Spleen (tissue), 11 donors: ENCODE measurements around the gene FBN1. TPM values are rescaled to one million over a fixed set of nuclear protein-coding genes. Genes with fewer than 3 reads are reported as not detected.

ENCODE experiments used
- DNase-seq: peaks from one replicate; pipeline ENCODE4 v3.0.0-alpha.2; 2020
- H3K27ac ChIP-seq, 8 donors: fragments of 200-600 bp; sonication (generic) in 7 of 8; 1 replicate in 4 of 8; 2 replicates in 4 of 8; pipeline versions ENCODE4 v1.5.0 to v1.8.0; 2016 to 2021; ENCODE audit warnings: inconsistent platforms in 4 of 8, mild to moderate bottlenecking in 4 of 8, moderate library complexity in 1 of 8
- H3K27me3 ChIP-seq, 7 donors: fragments of 200-600 bp; sonication (generic) in 6 of 7; replicated peaks in 1 of 7; 1 replicate in 4 of 7; 2 replicates in 3 of 7; pipeline versions ENCODE4 v1.5.0 to v1.8.0; 2016 to 2021; ENCODE audit warnings: inconsistent platforms in 3 of 7, mild to moderate bottlenecking in 1 of 7
- H3K36me3 ChIP-seq, 6 donors: fragments of 200-600 bp; sonication (generic) in 5 of 6; 1 replicate in 4 of 6; 2 replicates in 2 of 6; pipeline versions ENCODE4 v1.5.0 to v1.8.0; 2016 to 2021; ENCODE audit warnings: inconsistent platforms in 2 of 6
- H3K4me1 ChIP-seq, 6 donors: fragments of 200-600 bp; sonication (generic) in 5 of 6; 1 replicate in 3 of 6; 2 replicates in 3 of 6; pipeline versions ENCODE4 v1.5.0 to v1.8.0; 2016 to 2021; ENCODE audit warnings: inconsistent platforms in 3 of 6
- H3K4me3 ChIP-seq, 8 donors: fragments of 200-600 bp; sonication (generic) in 7 of 8; 1 replicate in 4 of 8; 2 replicates in 4 of 8; pipeline versions ENCODE4 v1.5.0 to v1.8.0; 2016 to 2021; ENCODE audit warnings: inconsistent platforms in 4 of 8, mild to moderate bottlenecking in 4 of 8, moderate library complexity in 2 of 8
- H3K9me3 ChIP-seq, 8 donors: fragments of 200-600 bp; sonication (generic) in 7 of 8; 1 replicate in 4 of 8; 2 replicates in 4 of 8; pipeline versions ENCODE4 v1.5.0 to v1.8.0; 2016 to 2021; ENCODE audit warnings: inconsistent platforms in 4 of 8
- POLR2A ChIP-seq, 3 donors: fragments of 450-650 bp; IDR thresholded peaks; one replicate each; pipeline ENCODE4 v1.5.1; 2017; ENCODE audit warnings: antibody characterized with exemption in 3 of 3, mild to moderate bottlenecking in 1 of 3
- POLR2AphosphoS5 ChIP-seq, 3 donors: sonication (generic); formaldehyde crosslinking; IDR thresholded peaks; one replicate each; pipeline ENCODE4 v1.5.1; 2017; ENCODE audit warnings: antibody characterized with exemption in 3 of 3
- WGBS, 5 donors: extraction: QIAGEN DNeasy Blood & Tissue Kit in 3 of 5; methylation state at CpG; one replicate each; pipeline versions ENCODE4 v1.1.5 to v1.1.7; 2013 to 2018; 5-methylcytosine and 5-hydroxymethylcytosine counted together
- intact Hi-C: fragments of 100-400 bp; cut with DNase I; formaldehyde crosslinking; loops from one replicate; pipeline ENCODE4 v1.15.0; 2023; ENCODE audit warnings: low total_unique reads
- polyA plus RNA-seq, 3 donors: library from polyadenylated mRNA; stranded (reverse); fragments of 200-250 nt; gene quantifications; one replicate each; pipeline ENCODE4 v1.2.1, GENCODE V29; 2013
- total RNA-seq, 7 donors: library from RNA; depleted of rRNA in 3 of 7; stranded (reverse); fragments of >200 nt in 3 of 7; fragmentation: NEBNext Ultra II Directional in 4 of 7; extraction: Animal tissue kit (Norgen Biotek cat#: 25700) in 4 of 7; gene quantifications; one replicate each; pipeline versions ENCODE4 v1.1.0 to v1.2.1, GENCODE V29; 2016 to 2021
- TF ChIP-seq, protein P1 (sequence below), 11 experiments: fragments of 200-600 bp in 7 of 11; fragments of 450-650 bp in 4 of 11; sonication (generic) in 4 of 11; IDR thresholded peaks in 8 of 11; conservative IDR thresholded peaks in 3 of 11; 1 replicate in 7 of 11; 2 replicates in 4 of 11; pipeline versions ENCODE4 v1.4.0 to v1.8.0; 2016 to 2021; ENCODE audit warnings: antibody characterized with exemption in 11 of 11, inconsistent platforms in 4 of 11, mild to moderate bottlenecking in 1 of 11
- donor health status: healthy with polysubstance abuse.
- donor health status: DM: no; HTN: no; CAD: no; lungs with moderate emphysema.
- donor health status: DM: no; HTN: no; CAD: no.
- donor health status: Bipolar disorder and iron deficiency.
- donor health status: healthy.
- donor health status: DM: no; HTN: no; CAD: no.
- donor health status: DM: yes; HTN: yes; CAD: no.

FBN1 gene
- total and polyA plus RNA-seq, 10 donors: 3.2 to 139 (median 45.4) TPM

- H3K27ac ChIP-seq: no peak overlapping the region
- no peaks in the 10 kb centered on the region for H3K27me3 ChIP-seq
- intact Hi-C loops: no loop called here
- H3K9me3 ChIP-seq: no peaks in the 10 kb centered on the region
- DNase-seq: no peak
- no peak for TF ChIP-seq POLR2AphosphoS5 (IDR thresholded peaks at IDR 0.05)
- TF ChIP-seq POLR2A (IDR thresholded peaks at IDR 0.05): no peak
- TF ChIP-seq, protein P1, sequence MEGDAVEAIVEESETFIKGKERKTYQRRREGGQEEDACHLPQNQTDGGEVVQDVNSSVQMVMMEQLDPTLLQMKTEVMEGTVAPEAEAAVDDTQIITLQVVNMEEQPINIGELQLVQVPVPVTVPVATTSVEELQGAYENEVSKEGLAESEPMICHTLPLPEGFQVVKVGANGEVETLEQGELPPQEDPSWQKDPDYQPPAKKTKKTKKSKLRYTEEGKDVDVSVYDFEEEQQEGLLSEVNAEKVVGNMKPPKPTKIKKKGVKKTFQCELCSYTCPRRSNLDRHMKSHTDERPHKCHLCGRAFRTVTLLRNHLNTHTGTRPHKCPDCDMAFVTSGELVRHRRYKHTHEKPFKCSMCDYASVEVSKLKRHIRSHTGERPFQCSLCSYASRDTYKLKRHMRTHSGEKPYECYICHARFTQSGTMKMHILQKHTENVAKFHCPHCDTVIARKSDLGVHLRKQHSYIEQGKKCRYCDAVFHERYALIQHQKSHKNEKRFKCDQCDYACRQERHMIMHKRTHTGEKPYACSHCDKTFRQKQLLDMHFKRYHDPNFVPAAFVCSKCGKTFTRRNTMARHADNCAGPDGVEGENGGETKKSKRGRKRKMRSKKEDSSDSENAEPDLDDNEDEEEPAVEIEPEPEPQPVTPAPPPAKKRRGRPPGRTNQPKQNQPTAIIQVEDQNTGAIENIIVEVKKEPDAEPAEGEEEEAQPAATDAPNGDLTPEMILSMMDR (IDR thresholded peaks at IDR 0.05 in 8 of 11, conservative IDR thresholded peaks at IDR 0.05 in 3 of 11): no peak
- peaks cover 0 to 15% (median 0%) of the 10 kb centered on the region in 6 donors for H3K36me3 ChIP-seq
- peaks cover 0 to 39% (median 11%) of the 10 kb centered on the region in 6 donors for H3K4me1 ChIP-seq
- H3K4me3 ChIP-seq: no peak overlapping the region
Measured at GRCh38 chr15:48532946-48533345, 112.6 kb downstream of the FBN1 start.

GRCh38 chr15:48530528-48530927 lies 115.0 kb downstream of the FBN1 start:
- H3K4me1 ChIP-seq: peaks cover 0 to 27% (median 0%) of the 10 kb centered on the region in 6 donors
- no peak for TF ChIP-seq POLR2AphosphoS5 (IDR thresholded peaks at IDR 0.05)
- TF ChIP-seq, protein P1 (IDR thresholded peaks at IDR 0.05 in 8 of 11, conservative IDR thresholded peaks at IDR 0.05 in 3 of 11): no peak
- no peak for TF ChIP-seq POLR2A (IDR thresholded peaks at IDR 0.05)
- H3K4me3 ChIP-seq: no peak overlapping the region
- 78 to 89% (median 86%) methylated on average over 4 of the region's 4 CpGs for WGBS, 5 donors
- no peak overlapping the region for H3K27ac ChIP-seq
- H3K27me3 ChIP-seq: no peaks in the 10 kb centered on the region
- peaks cover 0 to 29% (median 0%) of the 10 kb centered on the region in 6 donors for H3K36me3 ChIP-seq
- no peak for DNase-seq
- intact Hi-C loops: no loop called here
- no peaks in the 10 kb centered on the region for H3K9me3 ChIP-seq

- Histone ChIP-seq H3K4me3 (no peak overlapping the region), H3K27ac (no peak overlapping the region), H3K9me3 (no peaks in the 10 kb centered on the region), H3K27me3 (no peaks in the 10 kb centered on the region), H3K4me1 (peaks cover 0 to 17% (median 0%) of the 10 kb centered on the region in 6 donors), H3K36me3 (peaks cover 0 to 45% (median 2%) of the 10 kb centered on the region in 6 donors)
- intact Hi-C loops: no loop called here
- no peak for TF ChIP-seq POLR2A (IDR thresholded peaks at IDR 0.05)
- TF ChIP-seq, protein P1 (IDR thresholded peaks at IDR 0.05 in 8 of 11, conservative IDR thresholded peaks at IDR 0.05 in 3 of 11): no peak
- no peak for TF ChIP-seq POLR2AphosphoS5 (IDR thresholded peaks at IDR 0.05)
- WGBS, 5 donors: 80 to 93% (median 82%) methylated on average over 4 of the region's 4 CpGs
- no peak for DNase-seq
Measured at GRCh38 chr15:48528921-48529320, 116.6 kb downstream of the FBN1 start.

GRCh38 chr15:48527517-48527916 lies 118.0 kb downstream of the FBN1 start:
- H3K27ac ChIP-seq: no peak overlapping the region
- 69 to 89% (median 82%) methylated on average over 2 of the region's 2 CpGs for WGBS, 5 donors
- no peak for TF ChIP-seq POLR2A (IDR thresholded peaks at IDR 0.05)
- no peak for TF ChIP-seq POLR2AphosphoS5 (IDR thresholded peaks at IDR 0.05)
- TF ChIP-seq, protein P1 (IDR thresholded peaks at IDR 0.05 in 8 of 11, conservative IDR thresholded peaks at IDR 0.05 in 3 of 11): no peak
- H3K36me3 ChIP-seq: peaks cover 0 to 50% (median 2%) of the 10 kb centered on the region in 6 donors
- intact Hi-C loops: no loop called here
- peaks cover 0 to 13% (median 0%) of the 10 kb centered on the region in 6 donors for H3K4me1 ChIP-seq
- H3K4me3 ChIP-seq: no peak overlapping the region
- no peak for DNase-seq
- H3K9me3 ChIP-seq: no peaks in the 10 kb centered on the region
- H3K27me3 ChIP-seq: no peaks in the 10 kb centered on the region
